HEK293 (cell line): ENCODE measurements around the gene XAGE3.
"Not testable (repeated sequence)": the region's sequence is repeated elsewhere in the genome, so short reads cannot be mapped to it uniquely, and the experiment has no call there.

Experiments
- CTCF ChIA-PET: fragments of 350-600 bp; formaldehyde crosslinking; extraction: SDS; loops from one replicate; lab custom pipeline; 2021; ENCODE audit warnings: antibody characterized with exemption; lab: Yijun Ruan, JAX
- POLR2A ChIA-PET: fragments of 300-600 bp; formaldehyde crosslinking; extraction: SDS; loops from one replicate; lab custom pipeline; 2020; ENCODE audit warnings: antibody characterized with exemption, inconsistent platforms; lab: Yijun Ruan, JAX
- H3K27ac ChIP-seq: fragments of 200-500 bp; sonication (Bioruptor generic); 2 replicates; pipeline ENCODE4 v1.5.1; 2014; ENCODE audit warnings: low read depth, low read length, control low read depth, inconsistent platforms; ENCODE audit errors: extremely low read depth
- H3K36me3 ChIP-seq, 2 experiments: fragments of 200-500 bp in 1 of 2; sonication (Bioruptor generic) in 1 of 2; 1 replicate in 1 of 2; 2 replicates in 1 of 2; pipeline ENCODE4 v1.5.1; 2014 to 2017; ENCODE audit warnings: inconsistent platforms in 2 of 2, low read length in 2 of 2; ENCODE audit not compliant: control insufficient read depth in 2 of 2, insufficient read depth in 1 of 2
- H3K4me1 ChIP-seq: fragments of 200-500 bp; sonication (Bioruptor generic); 2 replicates; pipeline ENCODE4 v1.5.1; 2014; ENCODE audit warnings: mild to moderate bottlenecking, low read length, inconsistent platforms; ENCODE audit not compliant: control insufficient read depth, insufficient read depth
- H3K4me3 ChIP-seq: 2 replicates; pipeline ENCODE4 v1.5.1; 2011; ENCODE audit warnings: low read depth, mild to moderate bottlenecking, control low read depth, low read length, moderate library complexity
- H3K9me3 ChIP-seq: fragments of 200-500 bp; sonication (Bioruptor generic); 2 replicates; pipeline ENCODE4 v1.5.1; 2014; ENCODE audit warnings: low read depth, low read length, inconsistent platforms; ENCODE audit not compliant: control insufficient read depth, insufficient read depth
- FEZF1 ChIP-seq: fragments of 450-650 bp; formaldehyde crosslinking; IDR thresholded peaks from 2 replicates; pipeline ENCODE4 v1.5.1; 2016; ENCODE audit warnings: missing biosample characterization, missing genetic modification characterization
- KLF16 ChIP-seq: fragments of 450-650 bp; formaldehyde crosslinking; IDR thresholded peaks from 2 replicates; pipeline ENCODE4 v1.5.1; 2017; ENCODE audit warnings: missing biosample characterization, missing genetic modification characterization
- PRDM1 ChIP-seq: fragments of 450-650 bp; formaldehyde crosslinking; IDR thresholded peaks from 2 replicates; pipeline ENCODE4; 2016; ENCODE audit warnings: missing biosample characterization, missing genetic modification characterization
- RBAK ChIP-seq: fragments of 450-650 bp; formaldehyde crosslinking; IDR thresholded peaks from 2 replicates; pipeline ENCODE4 v1.5.1; 2016; ENCODE audit warnings: missing biosample characterization, missing genetic modification characterization
- TRIM28 ChIP-seq: IDR thresholded peaks from 2 replicates; pipeline ENCODE4 v1.6.1; 2011; ENCODE audit warnings: low read length, control low read depth, borderline replicate concordance
- ZBTB20 ChIP-seq: fragments of 450-650 bp; formaldehyde crosslinking; IDR thresholded peaks from 2 replicates; pipeline ENCODE4 v1.5.1; 2016; ENCODE audit warnings: missing biosample characterization, missing genetic modification characterization
- ZNF114 ChIP-seq: fragments of 450-650 bp; formaldehyde crosslinking; IDR thresholded peaks from 2 replicates; pipeline ENCODE4 v1.5.0; 2017; ENCODE audit warnings: missing biosample characterization, missing genetic modification characterization
- ZNF140 ChIP-seq: fragments of 450-650 bp; formaldehyde crosslinking; IDR thresholded peaks from 2 replicates; pipeline ENCODE4 v1.5.1; 2016; ENCODE audit warnings: missing biosample characterization, missing genetic modification characterization
- ZNF510 ChIP-seq: fragments of 450-650 bp; formaldehyde crosslinking; IDR thresholded peaks from 2 replicates; pipeline ENCODE4 v1.5.1; 2018; ENCODE audit warnings: mild to moderate bottlenecking, missing genetic modification characterization, missing biosample characterization; ENCODE audit not compliant: insufficient replicate concordance
- ZNF529 ChIP-seq: fragments of 450-650 bp; formaldehyde crosslinking; IDR thresholded peaks from 2 replicates; pipeline ENCODE4 v1.5.1; 2017; ENCODE audit warnings: missing genetic modification characterization, missing biosample characterization; ENCODE audit not compliant: insufficient replicate concordance
- ZNF792 ChIP-seq: fragments of 450-650 bp; formaldehyde crosslinking; IDR thresholded peaks from 2 replicates; pipeline ENCODE4 v1.5.1; 2016; ENCODE audit warnings: missing biosample characterization, missing genetic modification characterization
- ZSCAN30 ChIP-seq: fragments of 450-650 bp; IDR thresholded peaks from 2 replicates; pipeline ENCODE4 v1.5.1; 2018; ENCODE audit warnings: missing biosample characterization, mild to moderate bottlenecking, missing genetic modification characterization, moderate library complexity
- TF ChIP-seq, protein P1 (sequence below): fragments of 450-650 bp; formaldehyde crosslinking; IDR thresholded peaks from 2 replicates; pipeline ENCODE4 v1.5.1; 2016; ENCODE audit warnings: missing biosample characterization, missing genetic modification characterization, low read depth

XAGE3 gene

DNA sequence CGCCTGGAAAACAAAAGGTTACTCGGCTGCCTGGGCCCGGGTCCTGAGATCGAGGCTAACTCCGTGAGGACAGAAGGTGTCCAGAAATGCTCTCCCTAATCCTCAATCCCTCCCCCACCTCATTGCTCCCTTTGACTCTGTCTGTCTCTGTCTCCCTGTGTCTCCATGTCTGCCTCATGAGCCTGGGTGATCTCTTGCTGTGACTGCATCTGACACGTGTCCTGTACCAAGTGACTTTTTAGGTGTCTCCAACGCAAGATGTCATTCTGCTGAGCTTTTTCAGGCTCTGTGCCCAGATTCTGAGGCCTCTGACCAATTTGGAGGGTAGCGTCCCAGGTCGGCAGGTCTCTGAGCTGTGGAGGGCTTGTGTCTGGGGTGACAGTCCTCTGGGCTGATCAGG, 20.2 kb upstream of the XAGE3 start:
- H3K4me3 ChIP-seq, H3K36me3 ChIP-seq, H3K27ac ChIP-seq, POLR2A ChIA-PET, H3K9me3 ChIP-seq, CTCF ChIA-PET, H3K4me1 ChIP-seq: not testable (repeated sequence)

DNA sequence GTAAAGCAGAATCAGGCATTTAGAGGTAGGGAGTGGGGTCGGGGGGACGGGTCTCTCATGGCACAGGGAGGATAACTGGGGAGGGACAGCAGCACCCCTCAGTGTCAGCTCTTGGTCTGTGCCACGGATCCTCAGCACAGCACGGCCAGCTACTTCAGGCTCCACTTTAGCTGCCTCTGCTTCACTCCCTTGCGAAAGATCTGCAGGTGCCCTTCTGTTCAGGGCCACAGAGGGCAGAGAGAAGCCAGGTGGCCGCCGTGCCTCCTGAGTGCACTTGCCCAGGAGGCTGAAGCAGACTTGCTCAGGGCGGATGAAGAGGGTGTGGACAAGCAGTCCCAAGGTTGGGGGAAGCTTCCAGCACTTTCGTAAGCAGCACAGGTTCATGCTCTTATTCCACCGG, 19.6 kb upstream of the XAGE3 start:
- H3K27ac ChIP-seq, POLR2A ChIA-PET, CTCF ChIA-PET, H3K9me3 ChIP-seq, H3K4me1 ChIP-seq, H3K36me3 ChIP-seq, H3K4me3 ChIP-seq: not testable (repeated sequence)

DNA sequence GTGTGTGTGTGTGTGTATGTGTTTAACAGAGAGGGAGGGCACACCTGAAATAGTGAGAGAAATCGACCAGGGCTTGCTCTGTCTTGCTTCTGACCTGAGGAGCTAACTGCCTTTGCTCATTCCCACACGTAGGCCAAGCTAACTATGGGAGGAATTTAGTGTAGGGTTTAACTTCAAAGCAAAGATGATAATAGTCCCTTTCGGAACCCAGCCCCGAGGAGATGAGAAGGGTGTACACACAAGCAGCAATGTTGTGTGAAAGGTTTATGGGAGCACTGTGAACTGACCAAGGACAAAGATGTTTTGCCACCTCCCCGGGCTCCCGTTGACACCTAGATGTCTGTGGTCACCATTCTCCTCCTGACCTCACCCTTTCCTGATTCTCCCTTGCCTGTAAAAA, 8.5 kb upstream of the XAGE3 start:
- POLR2A ChIA-PET, H3K9me3 ChIP-seq, H3K27ac ChIP-seq, H3K36me3 ChIP-seq, H3K4me1 ChIP-seq, H3K4me3 ChIP-seq: not testable (repeated sequence)
- CTCF ChIA-PET = interaction anchor here (0.5 kb wide), 1 partner anchor 424 kb away, joined by 3 read pairs; no protein-coding TSS in a partner anchor

DNA sequence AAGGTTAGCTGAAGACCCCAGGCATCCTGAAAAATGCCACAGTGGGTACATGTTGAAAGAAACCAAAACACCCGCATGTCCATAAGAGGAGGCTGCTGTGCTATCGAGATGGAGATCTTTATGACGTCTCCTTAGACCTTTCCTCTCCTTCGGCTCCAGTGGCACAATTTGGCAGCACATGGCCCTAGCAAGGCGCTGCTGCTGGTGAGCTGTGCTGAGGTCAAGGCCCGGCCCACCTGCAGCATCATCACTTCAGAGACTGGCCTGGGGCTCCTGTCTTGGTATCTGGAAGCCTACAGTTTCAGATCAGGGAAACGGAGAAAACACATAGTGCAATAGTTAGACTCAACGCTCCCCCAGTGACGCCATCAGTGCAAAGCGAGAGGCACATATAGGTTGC, 7.6 kb upstream of the XAGE3 start:
- POLR2A ChIA-PET, H3K4me1 ChIP-seq, H3K4me3 ChIP-seq, H3K36me3 ChIP-seq, CTCF ChIA-PET, H3K9me3 ChIP-seq, H3K27ac ChIP-seq: not testable (repeated sequence)

DNA sequence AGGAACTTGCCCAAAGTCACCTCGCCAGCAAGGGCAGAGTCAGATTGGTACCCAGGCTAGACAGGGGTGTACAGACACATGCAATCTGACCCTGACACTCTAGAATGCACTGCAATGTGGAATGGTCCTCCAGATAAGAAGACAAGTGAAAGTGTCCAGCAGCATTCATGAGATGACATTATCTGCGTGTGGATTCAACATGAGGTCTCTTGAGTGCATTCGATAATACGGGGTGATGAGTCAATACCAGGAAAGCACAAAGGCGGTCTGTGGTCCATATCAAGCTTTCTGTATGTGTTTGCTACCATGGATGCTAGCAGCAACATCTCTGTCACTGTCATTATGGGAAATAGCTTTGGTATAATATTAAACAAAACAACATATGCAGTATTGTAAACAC, 6.8 kb upstream of the XAGE3 start:
- no peaks in the 10 kb centered on the region for H3K9me3 ChIP-seq
- no peaks in the 10 kb centered on the region for H3K4me1 ChIP-seq
- no peaks in the 10 kb centered on the region for H3K36me3 ChIP-seq
- no peak overlapping the region for H3K27ac ChIP-seq
- ChIA-PET CTCF (no interaction called here), POLR2A (no interaction called here)
- H3K4me3 ChIP-seq = no peak overlapping the region
- TF ChIP-seq, protein P1, sequence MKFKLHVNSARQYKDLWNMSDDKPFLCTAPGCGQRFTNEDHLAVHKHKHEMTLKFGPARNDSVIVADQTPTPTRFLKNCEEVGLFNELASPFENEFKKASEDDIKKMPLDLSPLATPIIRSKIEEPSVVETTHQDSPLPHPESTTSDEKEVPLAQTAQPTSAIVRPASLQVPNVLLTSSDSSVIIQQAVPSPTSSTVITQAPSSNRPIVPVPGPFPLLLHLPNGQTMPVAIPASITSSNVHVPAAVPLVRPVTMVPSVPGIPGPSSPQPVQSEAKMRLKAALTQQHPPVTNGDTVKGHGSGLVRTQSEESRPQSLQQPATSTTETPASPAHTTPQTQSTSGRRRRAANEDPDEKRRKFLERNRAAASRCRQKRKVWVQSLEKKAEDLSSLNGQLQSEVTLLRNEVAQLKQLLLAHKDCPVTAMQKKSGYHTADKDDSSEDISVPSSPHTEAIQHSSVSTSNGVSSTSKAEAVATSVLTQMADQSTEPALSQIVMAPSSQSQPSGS (tag by site-specific recombination) = no peak
- no peak for TF ChIP-seq ZSCAN30
- no peak for TF ChIP-seq ZNF529
- TF ChIP-seq ZBTB20 = no peak
- no peak for TF ChIP-seq ZNF792 (tag by site-specific recombination)
- no peak for TF ChIP-seq FEZF1
- no peak for TF ChIP-seq ZNF140 (tag by site-specific recombination)
- TF ChIP-seq ZNF510 (tag by site-specific recombination) = no peak
- TF ChIP-seq RBAK (tag by site-specific recombination) = no peak
- TF ChIP-seq TRIM28 = no peak
- no peak for TF ChIP-seq KLF16
- no peak for TF ChIP-seq ZNF114 (tag by site-specific recombination)

DNA sequence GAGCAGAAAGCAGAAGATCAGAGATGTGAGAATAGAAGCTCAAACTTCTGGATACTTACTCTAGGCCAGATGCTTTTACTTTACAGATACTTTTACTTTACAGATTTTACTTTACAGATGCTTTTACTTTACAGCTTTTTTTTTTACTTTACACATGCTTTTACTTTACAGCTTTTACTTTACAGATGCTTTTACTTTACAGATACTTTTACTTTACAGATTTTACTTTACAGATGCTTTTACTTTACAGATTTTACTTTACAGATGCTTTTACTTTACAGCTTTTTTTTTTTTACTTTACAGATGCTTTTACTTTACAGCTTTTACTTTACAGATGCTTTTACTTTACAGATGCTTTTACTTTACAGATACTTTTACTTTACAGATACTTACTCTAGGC, 5.9 kb upstream of the XAGE3 start:
- POLR2A ChIA-PET, H3K36me3 ChIP-seq, H3K27ac ChIP-seq, H3K4me1 ChIP-seq, H3K4me3 ChIP-seq, H3K9me3 ChIP-seq: not testable (repeated sequence)
- TF ChIP-seq PRDM1 (tag by site-specific recombination) = peak; percentile 96
- CTCF ChIA-PET = interaction anchor here (0.6 kb wide), 1 partner anchor 18 kb away, joined by 4 read pairs; no protein-coding TSS in a partner anchor
